DND-41 (cell line): ENCODE data around the gene SDCCAG8.

Experiments used
- CTCF ChIP-seq: IDR thresholded peaks from 2 replicates; pipeline ENCODE4 v1.5.1; 2012; ENCODE audit warnings: borderline replicate concordance, low read length, moderate library complexity, mild to moderate bottlenecking; ENCODE audit not compliant: poor library complexity, severe bottlenecking; ENCODE audit errors: extremely low read depth
- EZH2 ChIP-seq: IDR thresholded peaks from 3 replicates; pipeline ENCODE4 v1.6.1; 2012; ENCODE audit warnings: borderline replicate concordance, low read depth, mild to moderate bottlenecking, moderate library complexity, low read length, inconsistent platforms; ENCODE audit not compliant: severe bottlenecking

DNA sequence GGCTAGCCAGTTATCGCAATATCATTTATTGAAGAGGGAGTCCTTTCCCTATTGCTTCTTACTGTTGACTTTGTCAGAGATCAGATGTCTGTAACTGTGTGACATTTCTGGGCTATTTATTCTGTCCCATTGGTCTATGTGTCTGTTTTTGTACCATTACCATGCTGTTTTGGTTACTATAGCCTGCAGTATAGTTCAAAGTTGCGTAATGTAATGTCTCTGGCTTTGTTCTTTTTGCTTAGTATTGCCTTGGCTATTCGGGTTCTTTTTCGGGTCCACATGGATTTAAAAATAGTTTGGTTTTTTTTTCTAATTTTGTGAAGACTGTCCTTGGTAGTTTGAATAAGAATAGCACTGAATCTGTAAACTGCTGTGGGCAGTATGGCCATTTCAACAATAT, 273.7 kb downstream of the SDCCAG8 start:
- TF ChIP-seq CTCF (no peak), EZH2 (no peak)
